Measurements from ENCODE around the gene IL4I1. TPM values are rescaled to one million over a fixed set of nuclear protein-coding genes. Genes with fewer than 3 reads are reported as not detected.
"Not testable (repeated sequence)": the region's sequence is repeated elsewhere in the genome, so short reads cannot be mapped to it uniquely, and the experiment has no call there.

The IL4I1 gene
- 1 to 10 TPM; 1.4 to 3.4 (median 2.0) TPM for polyA plus RNA-seq (ENCODE audit: insufficient read length in 4 of 4)

GRCh38 chr19:49896863-49897621, at the start of gene IL4I1:
TSS of gene IL4I1 (minus strand) at chr19:49896887. CDS start at chr19:49896160, 727 bp downstream.
- DNase-seq (ENCODE audit: low read depth in 4 of 4, low spot score in 3 of 4), result no peak

GRCh38 chr19:49946415-49946814, 49.7 kb upstream of the IL4I1 start:
- no peak for DNase-seq (ENCODE audit: low read depth in 4 of 4, low spot score in 3 of 4)

- DNase-seq (ENCODE audit: low read depth in 4 of 4, low spot score in 3 of 4), result not testable (repeated sequence)
Measured at GRCh38 chr19:49944567-49944966, 47.9 kb upstream of the IL4I1 start.

GRCh38 chr19:49940482-49940791, 43.8 kb upstream of the IL4I1 start:
- no peak for DNase-seq (ENCODE audit: low read depth in 4 of 4, low spot score in 3 of 4)

- DNase-seq (ENCODE audit: low read depth in 4 of 4, low spot score in 3 of 4), result no peak
Measured at GRCh38 chr19:49939721-49940481, 43.2 kb upstream of the IL4I1 start.

GRCh38 chr19:49938662-49939061, 42.0 kb upstream of the IL4I1 start:
- DNase-seq (ENCODE audit: low read depth in 4 of 4, low spot score in 3 of 4), result no peak

GRCh38 chr19:49937750-49938381, 41.2 kb upstream of the IL4I1 start:
- no peak for DNase-seq (ENCODE audit: low read depth in 4 of 4, low spot score in 3 of 4)

- DNase-seq (ENCODE audit: low read depth in 4 of 4, low spot score in 3 of 4), result no peak
Measured at GRCh38 chr19:49936549-49936948, 39.9 kb upstream of the IL4I1 start.

- DNase-seq (ENCODE audit: low read depth in 4 of 4, low spot score in 3 of 4), result no peak
Measured at GRCh38 chr19:49933643-49934042, 37.0 kb upstream of the IL4I1 start.

- DNase-seq (ENCODE audit: low read depth in 4 of 4, low spot score in 3 of 4), result no peak
Measured at GRCh38 chr19:49932731-49933131, 36.0 kb upstream of the IL4I1 start.

- no peak for DNase-seq (ENCODE audit: low read depth in 4 of 4, low spot score in 3 of 4)
Measured at GRCh38 chr19:49932041-49932451, 35.4 kb upstream of the IL4I1 start.

- DNase-seq (ENCODE audit: low read depth in 4 of 4, low spot score in 3 of 4), result no peak
Measured at GRCh38 chr19:49931293-49932040, 34.8 kb upstream of the IL4I1 start.

GRCh38 chr19:49930483-49931011, 33.9 kb upstream of the IL4I1 start:
- no peak for DNase-seq (ENCODE audit: low read depth in 4 of 4, low spot score in 3 of 4)

- DNase-seq (ENCODE audit: low read depth in 4 of 4, low spot score in 3 of 4), result peak; percentile 85 to 92 (median 87)
Measured at GRCh38 chr19:49929611-49930482, 33.2 kb upstream of the IL4I1 start.

GRCh38 chr19:49929121-49929610, 32.5 kb upstream of the IL4I1 start, which contains the start of the genes ATF5 and NUP62:
TSS of gene ATF5 (plus strand) at chr19:49929205. CDS start at chr19:49930851, 1,646 bp downstream.
TSS of gene NUP62 (minus strand) at chr19:49929504. CDS start at chr19:49909807, 19,697 bp downstream.
- peak in 2 of 4 donors; percentile 83 to 85 for DNase-seq (ENCODE audit: low read depth in 4 of 4, low spot score in 3 of 4)

- DNase-seq (ENCODE audit: low read depth in 4 of 4, low spot score in 3 of 4), result no peak
Measured at GRCh38 chr19:49927526-49928264, 31.0 kb upstream of the IL4I1 start.

GRCh38 chr19:49926515-49926914, 29.8 kb upstream of the IL4I1 start:
- no peak for DNase-seq (ENCODE audit: low read depth in 4 of 4, low spot score in 3 of 4)

GRCh38 chr19:49925486-49925885, 28.8 kb upstream of the IL4I1 start:
- no peak for DNase-seq (ENCODE audit: low read depth in 4 of 4, low spot score in 3 of 4)

- not testable (repeated sequence) for DNase-seq (ENCODE audit: low read depth in 4 of 4, low spot score in 3 of 4)
Measured at GRCh38 chr19:49924881-49925210, 28.2 kb upstream of the IL4I1 start.

Data from left renal pelvis (tissue), 4 donors.